NCI-H1436 treated with DMSO at 0.1 percent for 48 hours (cell line): ENCODE results near the gene DUXB.

Experiments
- DNase-seq: peaks from one replicate; lab custom pipeline; 2025; lab: John Stamatoyannopoulos, UW

DUXB gene

GRCh38 chr16:75660726-75661302, 40.4 kb downstream of the DUXB start:
- no peak for DNase-seq

DNA sequence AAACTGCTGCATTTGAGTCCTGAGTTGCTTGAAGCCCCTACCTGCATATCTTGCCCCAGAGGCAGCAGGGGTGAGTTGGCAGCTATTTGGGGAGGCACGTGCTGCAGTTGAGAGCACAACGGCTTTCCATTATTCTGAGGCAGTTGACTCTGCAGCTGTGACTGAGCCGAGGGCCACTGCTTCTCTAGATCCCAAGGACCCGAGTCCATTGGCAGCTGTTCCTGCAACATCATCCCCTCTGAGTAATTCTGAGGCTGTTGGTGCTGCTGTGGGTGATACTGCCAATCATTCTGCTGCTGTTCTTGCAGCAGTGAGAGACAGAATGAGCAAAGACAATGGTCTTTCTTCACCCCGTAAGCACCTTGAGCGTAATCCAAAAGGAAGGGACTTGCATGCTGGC, 40.9 kb downstream of the DUXB start:
- DNase-seq, result no peak

DNA sequence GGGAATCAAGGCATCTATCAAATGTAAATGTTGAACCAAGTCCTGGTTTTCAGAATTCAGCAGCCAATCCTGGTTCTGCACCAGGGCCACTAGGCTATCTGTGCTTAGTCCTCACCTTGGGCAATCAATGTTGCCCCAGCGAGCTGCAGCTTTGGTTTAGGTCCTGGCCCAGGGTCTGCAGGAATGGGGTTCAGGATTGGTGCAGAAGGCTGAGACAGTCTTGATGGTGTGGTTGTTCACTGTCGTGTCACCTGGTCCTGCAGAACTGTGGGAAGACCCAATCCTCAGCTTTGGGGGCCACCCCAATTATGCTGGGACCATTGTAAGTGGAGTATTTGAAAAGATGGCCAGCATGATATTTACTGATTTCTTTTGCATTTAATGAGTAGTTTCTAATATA, 43.1 kb downstream of the DUXB start:
- DNase-seq, result no peak

GRCh38 chr16:75653922-75654321, 47.3 kb downstream of the DUXB start:
- no peak for DNase-seq

- DNase-seq, result peak; percentile 15
These were observed 52.8 kb downstream of the DUXB start for GRCh38 chr16:75648265-75649076.

- DNase-seq, result peak; percentile 65
These were observed 53.6 kb downstream of the DUXB start, which contains the start of the genes KARS1 and TERF2IP for GRCh38 chr16:75647492-75648264. TSS of gene KARS1 (minus strand) at chr16:75647665. CDS start at chr16:75647639, 26 bp downstream. TSS of gene TERF2IP (plus strand) at chr16:75647773. CDS start at chr16:75647883, 110 bp downstream.

GRCh38 chr16:75647112-75647491, 54.2 kb downstream of the DUXB start:
- DNase-seq, result no peak

DNA sequence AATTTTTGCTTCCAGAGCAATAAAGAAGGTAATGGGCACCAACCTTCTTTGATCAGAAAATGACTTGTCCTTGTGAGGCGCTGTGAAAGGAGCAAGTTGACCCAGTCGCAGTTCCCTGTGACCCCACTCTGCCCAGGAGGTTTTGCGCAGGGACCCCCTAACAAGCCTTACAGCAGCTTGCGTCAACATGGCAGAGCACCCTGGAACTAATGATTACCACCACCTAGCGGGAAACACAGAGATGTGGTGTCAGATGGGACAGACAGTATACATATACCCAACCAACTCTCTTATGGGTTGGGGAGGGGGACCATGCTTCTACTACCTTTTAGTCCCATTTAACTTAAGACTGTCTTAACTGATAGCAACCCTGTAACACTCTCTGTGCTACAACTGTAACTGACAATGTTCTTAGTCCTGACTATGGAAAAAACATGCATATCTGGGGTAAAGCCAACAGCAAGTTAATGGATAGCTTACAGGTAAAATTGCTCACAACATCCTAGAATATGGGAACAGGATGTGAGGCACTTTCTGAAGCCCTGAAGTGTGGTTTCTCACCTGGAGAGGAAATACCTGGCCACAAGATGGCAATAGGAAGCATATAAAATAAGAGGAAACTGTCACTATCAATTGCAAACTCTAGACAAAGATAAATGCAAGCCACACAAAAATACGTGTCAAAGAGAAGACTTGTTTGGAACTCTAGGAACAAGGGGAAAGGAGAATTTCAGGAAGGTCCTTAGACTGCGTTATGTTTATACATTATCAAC, 56.8 kb downstream of the DUXB start:
- no peak for DNase-seq
